HEK293T (cell line): ENCODE measurements around the gene HRC.

Experiments
- CTCF ChIA-PET: fragments of 350-600 bp; formaldehyde crosslinking; extraction: SDS; loops from one replicate; lab custom pipeline; 2021; ENCODE audit warnings: antibody characterized with exemption, inconsistent platforms; lab: Yijun Ruan, JAX
- POLR2A ChIA-PET: fragments of 350-600 bp; formaldehyde crosslinking; extraction: SDS; loops from one replicate; lab custom pipeline; 2020; ENCODE audit warnings: antibody characterized with exemption, inconsistent platforms; lab: Yijun Ruan, JAX
- DNase-seq: peaks from one replicate; pipeline ENCODE4 v3.0.0; 2012; ENCODE audit warnings: mixed read lengths; ENCODE audit errors: extremely low spot score
- ARNT ChIP-seq: fragments of 450-650 bp; IDR thresholded peaks from 2 replicates; pipeline ENCODE4 v1.6.1; 2017; ENCODE audit warnings: mild to moderate bottlenecking
- BHLHE40 ChIP-seq: fragments of 450-650 bp; IDR thresholded peaks from 2 replicates; pipeline ENCODE4 v1.6.1; 2016; ENCODE audit warnings: mild to moderate bottlenecking, moderate library complexity, borderline replicate concordance
- CTBP1 ChIP-seq: fragments of 450-650 bp; IDR thresholded peaks from 2 replicates; pipeline ENCODE4 v1.6.1; 2016; ENCODE audit warnings: borderline replicate concordance
- ELF4 ChIP-seq: fragments of 450-650 bp; IDR thresholded peaks from 2 replicates; pipeline ENCODE4 v1.6.1; 2017; ENCODE audit warnings: antibody characterized with exemption
- FOXA1 ChIP-seq: fragments of 450-650 bp; IDR thresholded peaks from 2 replicates; pipeline ENCODE4 v1.6.1; 2016; ENCODE audit warnings: mild to moderate bottlenecking
- FOXK2 ChIP-seq: fragments of 450-650 bp; IDR thresholded peaks from 2 replicates; pipeline ENCODE4 v1.6.1; 2016; ENCODE audit warnings: mild to moderate bottlenecking
- FOXM1 ChIP-seq: fragments of 450-650 bp; IDR thresholded peaks from 2 replicates; pipeline ENCODE4 v1.6.1; 2017; ENCODE audit warnings: mild to moderate bottlenecking, borderline replicate concordance
- HDGF ChIP-seq: fragments of 450-650 bp; IDR thresholded peaks from 2 replicates; pipeline ENCODE4 v1.6.1; 2017; ENCODE audit warnings: antibody characterized with exemption, borderline replicate concordance
- L3MBTL2 ChIP-seq: fragments of 450-650 bp; conservative IDR thresholded peaks from 2 replicates; pipeline ENCODE4 v1.6.1; 2016; ENCODE audit warnings: mild to moderate bottlenecking
- LEF1 ChIP-seq: fragments of 450-650 bp; IDR thresholded peaks from 2 replicates; pipeline ENCODE4 v1.6.1; 2017; ENCODE audit warnings: mild to moderate bottlenecking, borderline replicate concordance
- NFRKB ChIP-seq: fragments of 450-650 bp; IDR thresholded peaks from 2 replicates; pipeline ENCODE4 v1.6.1; 2016; ENCODE audit warnings: mild to moderate bottlenecking, moderate library complexity
- SP1 ChIP-seq: fragments of 450-650 bp; IDR thresholded peaks from 2 replicates; pipeline ENCODE4 v1.6.1; 2017
- SUZ12 ChIP-seq: fragments of 450-650 bp; IDR thresholded peaks from 2 replicates; pipeline ENCODE4 v1.6.1; 2016; ENCODE audit warnings: mild to moderate bottlenecking
- TARDBP ChIP-seq: fragments of 450-650 bp; IDR thresholded peaks from 2 replicates; pipeline ENCODE4 v1.6.1; 2016
- ZNF384 ChIP-seq: fragments of 450-650 bp; IDR thresholded peaks from 2 replicates; pipeline ENCODE4 v1.6.1; 2016
- TF ChIP-seq, protein P1 (sequence below): fragments of 450-650 bp; IDR thresholded peaks from 2 replicates; pipeline ENCODE4 v1.6.1; 2016

Gene HRC, protein sequence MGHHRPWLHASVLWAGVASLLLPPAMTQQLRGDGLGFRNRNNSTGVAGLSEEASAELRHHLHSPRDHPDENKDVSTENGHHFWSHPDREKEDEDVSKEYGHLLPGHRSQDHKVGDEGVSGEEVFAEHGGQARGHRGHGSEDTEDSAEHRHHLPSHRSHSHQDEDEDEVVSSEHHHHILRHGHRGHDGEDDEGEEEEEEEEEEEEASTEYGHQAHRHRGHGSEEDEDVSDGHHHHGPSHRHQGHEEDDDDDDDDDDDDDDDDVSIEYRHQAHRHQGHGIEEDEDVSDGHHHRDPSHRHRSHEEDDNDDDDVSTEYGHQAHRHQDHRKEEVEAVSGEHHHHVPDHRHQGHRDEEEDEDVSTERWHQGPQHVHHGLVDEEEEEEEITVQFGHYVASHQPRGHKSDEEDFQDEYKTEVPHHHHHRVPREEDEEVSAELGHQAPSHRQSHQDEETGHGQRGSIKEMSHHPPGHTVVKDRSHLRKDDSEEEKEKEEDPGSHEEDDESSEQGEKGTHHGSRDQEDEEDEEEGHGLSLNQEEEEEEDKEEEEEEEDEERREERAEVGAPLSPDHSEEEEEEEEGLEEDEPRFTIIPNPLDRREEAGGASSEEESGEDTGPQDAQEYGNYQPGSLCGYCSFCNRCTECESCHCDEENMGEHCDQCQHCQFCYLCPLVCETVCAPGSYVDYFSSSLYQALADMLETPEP

DNA sequence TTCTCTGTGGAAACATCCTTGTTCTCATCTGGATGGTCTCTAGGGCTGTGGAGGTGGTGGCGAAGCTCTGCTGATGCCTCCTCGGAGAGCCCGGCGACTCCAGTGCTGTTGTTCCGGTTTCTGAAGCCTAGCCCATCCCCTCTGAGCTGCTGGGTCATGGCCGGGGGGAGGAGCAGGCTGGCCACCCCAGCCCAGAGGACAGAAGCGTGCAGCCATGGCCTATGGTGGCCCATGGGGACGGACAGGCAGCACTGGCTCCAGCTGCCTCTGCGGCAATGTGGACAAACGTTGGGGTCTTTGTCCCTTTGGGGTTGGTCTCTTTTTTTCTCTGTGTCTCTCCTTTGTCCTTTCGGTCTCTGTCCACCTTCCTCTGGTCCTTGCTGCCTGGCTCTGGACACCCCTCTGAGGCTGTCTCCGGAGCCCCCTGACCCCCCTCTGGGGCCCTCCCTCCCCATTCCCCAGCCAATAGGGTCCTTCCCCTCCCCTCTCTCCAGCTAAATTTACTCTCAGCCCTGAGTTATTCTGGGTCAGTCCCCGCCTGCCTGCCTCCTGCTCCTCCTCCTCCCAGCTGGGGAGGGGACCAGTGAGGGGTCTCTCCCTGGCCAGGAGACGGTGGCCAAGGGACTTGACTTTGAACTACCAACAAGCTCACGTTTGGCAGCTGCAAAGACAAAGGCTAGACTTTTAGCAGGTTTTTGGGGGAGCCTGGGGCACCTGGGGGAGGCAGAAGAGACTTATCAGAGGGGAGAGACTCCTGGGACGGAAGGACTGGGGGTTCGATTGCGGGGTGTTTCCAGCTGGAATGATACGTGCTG is at the start of gene HRC:
Gene HRC (minus strand): TSS at position 392 of the 815 bp plus-strand sequence. CDS start 159 bp downstream, at position 233.
- TF ChIP-seq FOXK2: no peak
- TF ChIP-seq LEF1: no peak
- no peak for TF ChIP-seq CTBP1
- CTCF ChIA-PET: no interaction called here
- DNase-seq: no peak
- POLR2A ChIA-PET: no interaction called here

DNA sequence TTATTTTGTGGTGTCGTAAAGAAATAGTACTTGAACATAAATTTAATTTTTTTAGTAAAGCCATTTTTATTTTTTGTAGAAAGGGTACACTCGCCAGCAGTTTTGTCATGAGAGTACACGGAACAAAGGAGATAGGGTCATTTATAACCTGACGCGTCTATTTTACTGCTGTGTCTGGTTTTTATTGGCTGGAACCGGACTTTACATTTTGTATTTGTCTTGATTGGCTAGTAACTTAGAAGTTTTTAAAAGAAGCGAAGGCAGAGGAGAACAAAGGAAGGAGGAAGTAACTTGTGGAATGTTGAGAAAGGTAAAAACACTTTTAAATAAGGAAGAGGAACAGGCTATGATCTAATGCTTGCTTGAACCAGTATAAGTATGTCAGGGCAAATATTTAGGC is 45.8 kb upstream of the HRC start:
- TF ChIP-seq L3MBTL2 (no peak), LEF1 (no peak), TARDBP (no peak), FOXK2 (no peak), ZNF384 (no peak), HDGF (no peak), SUZ12 (no peak), FOXA1 (no peak), ARNT (no peak), FOXM1 (no peak), BHLHE40 (no peak), SP1 (no peak), ELF4 (no peak), NFRKB (no peak), CTBP1 (no peak)
- TF ChIP-seq, protein P1, sequence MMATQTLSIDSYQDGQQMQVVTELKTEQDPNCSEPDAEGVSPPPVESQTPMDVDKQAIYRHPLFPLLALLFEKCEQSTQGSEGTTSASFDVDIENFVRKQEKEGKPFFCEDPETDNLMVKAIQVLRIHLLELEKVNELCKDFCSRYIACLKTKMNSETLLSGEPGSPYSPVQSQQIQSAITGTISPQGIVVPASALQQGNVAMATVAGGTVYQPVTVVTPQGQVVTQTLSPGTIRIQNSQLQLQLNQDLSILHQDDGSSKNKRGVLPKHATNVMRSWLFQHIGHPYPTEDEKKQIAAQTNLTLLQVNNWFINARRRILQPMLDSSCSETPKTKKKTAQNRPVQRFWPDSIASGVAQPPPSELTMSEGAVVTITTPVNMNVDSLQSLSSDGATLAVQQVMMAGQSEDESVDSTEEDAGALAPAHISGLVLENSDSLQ: no peak
- CTCF ChIA-PET: interaction anchor here (0.8 kb wide), 1 partner anchor 39 kb away, joined by 4 read pairs; no protein-coding TSS in a partner anchor
- POLR2A ChIA-PET: no interaction called here
- DNase-seq: no peak

DNA sequence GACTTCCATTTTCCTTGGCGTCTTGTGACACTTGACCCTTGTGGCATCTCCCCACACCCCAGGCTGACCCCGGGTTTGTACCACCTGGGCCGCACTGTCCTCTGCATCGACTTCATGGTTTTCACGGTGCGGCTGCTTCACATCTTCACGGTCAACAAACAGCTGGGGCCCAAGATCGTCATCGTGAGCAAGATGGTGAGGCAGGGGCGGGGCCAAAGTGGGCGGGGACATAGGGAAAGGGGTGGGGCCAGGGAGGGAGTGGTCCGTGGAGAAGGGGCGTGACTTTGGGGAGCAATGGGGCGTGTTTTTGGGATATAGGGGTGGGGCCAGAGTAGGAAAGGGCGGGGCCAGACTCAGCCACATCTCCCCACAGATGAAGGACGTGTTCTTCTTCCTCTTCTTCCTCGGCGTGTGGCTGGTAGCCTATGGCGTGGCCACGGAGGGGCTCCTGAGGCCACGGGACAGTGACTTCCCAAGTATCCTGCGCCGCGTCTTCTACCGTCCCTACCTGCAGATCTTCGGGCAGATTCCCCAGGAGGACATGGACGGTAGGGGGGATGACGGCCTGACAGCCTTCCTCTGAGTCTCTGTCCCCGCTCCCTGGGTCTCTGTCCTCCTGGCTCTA is 45.2 kb upstream of the HRC start:
- ChIA-PET CTCF (interaction anchor here (2.4 kb wide), 1 partner anchor 102 kb away, joined by 19 read pairs; no protein-coding TSS in a partner anchor), POLR2A (interaction anchor here (0.9 kb wide), 1 partner anchor 50 kb away, joined by 3 read pairs; no protein-coding TSS in a partner anchor)
- peak; percentile 69 for DNase-seq
- TF ChIP-seq ARNT (no peak), ZNF384 (no peak), SP1 (no peak), FOXK2 (no peak), ELF4 (no peak), BHLHE40 (no peak), FOXM1 (no peak)

DNA sequence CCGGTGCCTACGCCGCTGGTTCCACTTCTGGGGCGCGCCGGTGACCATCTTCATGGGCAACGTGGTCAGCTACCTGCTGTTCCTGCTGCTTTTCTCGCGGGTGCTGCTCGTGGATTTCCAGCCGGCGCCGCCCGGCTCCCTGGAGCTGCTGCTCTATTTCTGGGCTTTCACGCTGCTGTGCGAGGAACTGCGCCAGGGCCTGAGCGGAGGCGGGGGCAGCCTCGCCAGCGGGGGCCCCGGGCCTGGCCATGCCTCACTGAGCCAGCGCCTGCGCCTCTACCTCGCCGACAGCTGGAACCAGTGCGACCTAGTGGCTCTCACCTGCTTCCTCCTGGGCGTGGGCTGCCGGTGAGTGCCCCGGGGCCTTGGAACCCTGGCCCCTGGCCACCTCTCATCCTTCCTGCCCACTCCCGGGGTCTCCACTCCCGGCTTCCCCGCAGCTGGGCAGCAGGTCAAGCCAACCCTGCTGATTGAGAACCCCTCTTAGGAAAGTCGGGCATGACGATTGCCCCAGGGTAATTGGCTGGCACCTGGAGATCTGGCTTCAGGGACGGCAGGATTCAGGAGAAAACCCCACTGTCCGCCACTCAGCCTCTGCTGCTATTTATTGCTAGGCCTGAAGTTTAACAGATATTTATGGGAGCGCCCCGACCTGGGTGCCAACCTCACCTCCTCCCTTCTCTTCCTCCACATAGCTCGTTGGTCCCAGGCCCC is 41.5 kb upstream of the HRC start:
- TF ChIP-seq FOXK2 (no peak), ELF4 (no peak), LEF1 (no peak), NFRKB (no peak), FOXM1 (no peak), ZNF384 (no peak), L3MBTL2 (no peak), BHLHE40 (no peak), HDGF (no peak), TARDBP (no peak), SP1 (no peak)
- ChIA-PET POLR2A (no interaction called here), CTCF (no interaction called here)
- no peak for DNase-seq

DNA sequence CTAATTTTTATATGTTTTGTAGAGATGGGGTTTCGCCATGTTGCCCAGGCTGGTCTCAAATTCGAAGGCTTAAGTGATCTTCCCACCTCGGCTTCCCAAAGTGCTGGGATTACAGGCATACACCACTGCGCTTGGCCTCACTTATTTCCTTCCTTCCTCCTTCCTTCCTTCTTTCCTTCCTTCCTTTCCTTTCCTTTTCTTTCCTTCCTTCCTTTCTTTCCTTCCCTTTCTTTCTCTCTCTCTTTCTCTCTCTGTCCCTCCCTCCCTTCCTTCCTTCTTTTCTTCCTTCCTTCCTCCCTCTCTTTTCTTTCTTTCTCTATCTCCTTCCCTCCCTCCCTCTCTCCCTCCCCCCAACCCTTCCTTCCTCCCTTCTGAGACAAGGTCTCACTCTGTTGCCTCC is 39.2 kb upstream of the HRC start:
- CTCF ChIA-PET: interaction anchor here (0.6 kb wide), 1 partner anchor 64 kb away, joined by 5 read pairs; no protein-coding TSS in a partner anchor
- no peak for DNase-seq
- POLR2A ChIA-PET: no interaction called here
- no peak for TF ChIP-seq FOXA1
- no peak for TF ChIP-seq TARDBP
- no peak for TF ChIP-seq SP1

DNA sequence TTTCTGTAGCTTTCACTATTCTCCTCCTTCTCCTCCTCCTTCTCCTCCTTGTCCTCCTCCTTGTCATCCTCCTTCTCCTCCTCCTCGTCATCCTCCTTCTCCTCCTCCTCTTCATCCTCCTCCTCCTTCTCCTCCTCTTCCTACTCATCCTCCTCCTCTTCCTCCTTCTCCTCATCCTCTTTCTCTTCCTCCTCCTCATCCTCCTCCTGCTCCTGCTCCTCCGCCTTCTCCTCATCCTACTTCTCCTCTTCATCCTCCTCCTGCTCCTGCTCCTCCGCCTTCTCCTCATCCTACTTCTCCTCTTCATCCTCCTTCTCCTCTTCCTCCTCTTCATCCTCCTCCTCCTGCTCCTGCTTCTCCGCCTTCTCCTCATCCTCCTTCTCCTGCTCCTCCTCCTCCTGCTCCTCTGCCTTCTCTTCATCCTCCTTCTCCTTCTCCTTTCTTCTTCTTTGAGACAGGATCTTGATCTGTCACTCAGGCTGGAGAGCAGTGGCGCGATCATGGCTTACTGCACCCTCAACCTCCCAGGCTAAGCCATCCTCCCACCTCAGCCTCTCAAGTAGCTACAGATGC is 38.7 kb upstream of the HRC start:
- TF ChIP-seq, protein P1: no peak
- TF ChIP-seq ZNF384: no peak
- no peak for TF ChIP-seq FOXM1
- TF ChIP-seq SP1: no peak
- TF ChIP-seq FOXK2: no peak
- TF ChIP-seq LEF1: no peak
- TF ChIP-seq HDGF: no peak
- TF ChIP-seq L3MBTL2: no peak
- TF ChIP-seq NFRKB: no peak
- TF ChIP-seq FOXA1: no peak
- TF ChIP-seq ELF4: no peak
- no peak for TF ChIP-seq CTBP1
- TF ChIP-seq ARNT: no peak
- TF ChIP-seq TARDBP: no peak
- TF ChIP-seq SUZ12: no peak
- no peak for TF ChIP-seq BHLHE40
- no peak for DNase-seq
- CTCF ChIA-PET: interaction anchor here (0.5 to 0.7 kb wide), 3 partner anchors 25 to 162 kb away, joined by 3 to 5 read pairs (median 4); partner anchors contain the start of gene CGB2
- POLR2A ChIA-PET: no interaction called here
